Measurements from ENCODE around the gene PODXL2.

The PODXL2 gene

GRCh38 chr3:127709320-127710060 lies 80.5 kb downstream of the PODXL2 start:
- Histone ChIP-seq H3K79me2 (ENCODE audit: low read length) (0 out of 2 replicates have a peak, but pooled peaks cover 2% of the 10 kb centered on the region), H3K27me3 (ENCODE audit: low read depth, low read length) (no peaks in the 10 kb centered on the region), H3K27ac (ENCODE audit: low read length) (no peak overlapping the region), H3K9me3 (ENCODE audit: insufficient read depth, low read length) (no peaks in the 10 kb centered on the region), H4K20me1 (ENCODE audit: insufficient read depth, low read length) (no peaks in the 10 kb centered on the region), H3K36me3 (replicated peaks; ENCODE audit: low read depth, low read length) (peaks cover 70% of the 10 kb centered on the region), H3K4me2 (ENCODE audit: low read length) (no peak overlapping the region), H2AFZ (ENCODE audit: low read depth, low read length) (no peak overlapping the region), H3K9ac (ENCODE audit: low read length) (no peak overlapping the region), H3K4me3 (ENCODE audit: low read length) (no peak overlapping the region), H3K4me1 (ENCODE audit: low read length) (no peaks in the 10 kb centered on the region)
- TF ChIP-seq CTCF (IDR thresholded peaks at IDR 0.05; ENCODE audit: low read depth, low read length) (no peak), EZH2phosphoT487 (IDR thresholded peaks at IDR 0.05; ENCODE audit: low read depth) (no peak)

- H4K20me1 ChIP-seq (ENCODE audit: insufficient read depth, low read length): no peaks in the 10 kb centered on the region
- TF ChIP-seq EZH2phosphoT487 (IDR thresholded peaks at IDR 0.05; ENCODE audit: low read depth): no peak
- H3K27me3 ChIP-seq (ENCODE audit: low read depth, low read length): no peaks in the 10 kb centered on the region
- peaks cover 71% of the 10 kb centered on the region for H3K36me3 ChIP-seq (replicated peaks; ENCODE audit: low read depth, low read length)
- no peaks in the 10 kb centered on the region for H3K4me1 ChIP-seq (ENCODE audit: low read length)
- no peaks in the 10 kb centered on the region for H3K9me3 ChIP-seq (ENCODE audit: insufficient read depth, low read length)
- H3K9ac ChIP-seq (ENCODE audit: low read length): no peak overlapping the region
- H3K27ac ChIP-seq (ENCODE audit: low read length): no peak overlapping the region
- H3K79me2 ChIP-seq (ENCODE audit: low read length): 0 out of 2 replicates have a peak, but pooled peaks cover 2% of the 10 kb centered on the region
- H2AFZ ChIP-seq (ENCODE audit: low read depth, low read length): no peak overlapping the region
- H3K4me3 ChIP-seq (ENCODE audit: low read length): no peak overlapping the region
- no peak overlapping the region for H3K4me2 ChIP-seq (ENCODE audit: low read length)
Observed at GRCh38 chr3:127710155-127710941, 81.4 kb downstream of the PODXL2 start.

GRCh38 chr3:127711021-127711695 lies 82.2 kb downstream of the PODXL2 start:
- Histone ChIP-seq H4K20me1 (ENCODE audit: insufficient read depth, low read length) (no peaks in the 10 kb centered on the region), H3K9ac (ENCODE audit: low read length) (no peak overlapping the region), H3K4me2 (ENCODE audit: low read length) (no peak overlapping the region), H3K36me3 (replicated peaks; ENCODE audit: low read depth, low read length) (peaks cover 66% of the 10 kb centered on the region), H2AFZ (ENCODE audit: low read depth, low read length) (no peak overlapping the region), H3K27me3 (ENCODE audit: low read depth, low read length) (no peaks in the 10 kb centered on the region), H3K4me1 (ENCODE audit: low read length) (no peaks in the 10 kb centered on the region), H3K79me2 (ENCODE audit: low read length) (no peaks in the 10 kb centered on the region), H3K27ac (ENCODE audit: low read length) (no peak overlapping the region), H3K4me3 (ENCODE audit: low read length) (no peak overlapping the region), H3K9me3 (ENCODE audit: insufficient read depth, low read length) (no peaks in the 10 kb centered on the region)
- TF ChIP-seq EZH2phosphoT487 (IDR thresholded peaks at IDR 0.05; ENCODE audit: low read depth) (no peak), CTCF (IDR thresholded peaks at IDR 0.05; ENCODE audit: low read depth, low read length) (no peak)

- no peaks in the 10 kb centered on the region for H3K27me3 ChIP-seq (ENCODE audit: low read depth, low read length)
Observed at GRCh38 chr3:127711896-127712295, 82.9 kb downstream of the PODXL2 start.

More at GRCh38 chr3:127711896-127712295, 82.9 kb downstream of the PODXL2 start:
- Histone ChIP-seq H3K9me3 (ENCODE audit: insufficient read depth, low read length) (no peaks in the 10 kb centered on the region), H3K4me1 (ENCODE audit: low read length) (no peaks in the 10 kb centered on the region), H3K36me3 (replicated peaks; ENCODE audit: low read depth, low read length) (peaks cover 64% of the 10 kb centered on the region), H3K4me2 (ENCODE audit: low read length) (no peak overlapping the region), H3K4me3 (ENCODE audit: low read length) (no peak overlapping the region), H4K20me1 (ENCODE audit: insufficient read depth, low read length) (no peaks in the 10 kb centered on the region), H2AFZ (ENCODE audit: low read depth, low read length) (no peak overlapping the region), H3K27ac (ENCODE audit: low read length) (no peak overlapping the region), H3K9ac (ENCODE audit: low read length) (no peak overlapping the region), H3K79me2 (ENCODE audit: low read length) (no peaks in the 10 kb centered on the region)
- TF ChIP-seq CTCF (IDR thresholded peaks at IDR 0.05; ENCODE audit: low read depth, low read length): no peak
- no peak for TF ChIP-seq EZH2phosphoT487 (IDR thresholded peaks at IDR 0.05; ENCODE audit: low read depth)

Data from OCI-LY3 (cell line).